Measurements from ENCODE around the gene RAB22A. TPM values are rescaled to one million over a fixed set of nuclear protein-coding genes. Genes with fewer than 3 reads are reported as not detected.

The RAB22A gene
- total and polyA plus RNA-seq, 5 experiments from 2014 or later: 11.0 to 23.3 (median 13.7) TPM

GRCh38 chr20:58277578-58278472, 31.7 kb upstream of the RAB22A start:
- ATAC-seq (no peak), DNase-seq (no peak)
- H3K27me3 Mint-ChIP-seq: no peaks in the 10 kb centered on the region
- peaks cover 0 to 22% (median 14%) of the 10 kb centered on the region in 3 donors for H3K36me3 Mint-ChIP-seq
- H3K4me3 Mint-ChIP-seq: no peak overlapping the region
- POLR2A ChIA-PET: no interaction called here
- no peaks in the 10 kb centered on the region for H3K9me3 Mint-ChIP-seq
- peaks cover 4 to 17% (median 5%) of the 10 kb centered on the region in 4 donors for H3K4me1 Mint-ChIP-seq
- H3K27ac Mint-ChIP-seq: peak overlapping the region in 1 of 10 donors; percentile 84

GRCh38 chr20:58286729-58287128, 22.8 kb upstream of the RAB22A start:
- peaks cover 0 to 14% (median 5%) of the 10 kb centered on the region in 3 donors for H3K36me3 Mint-ChIP-seq
- no peaks in the 10 kb centered on the region for H3K27me3 Mint-ChIP-seq
- H3K4me3 Mint-ChIP-seq: no peak overlapping the region
- POLR2A ChIA-PET: interaction anchor here (2.8 kb wide), 1 partner anchor 20 kb away, joined by 8 read pairs; no protein-coding TSS in a partner anchor
- ATAC-seq (peak; percentile 57), DNase-seq (peak in 1 of 10 donors; percentile 7)
- peaks cover 7 to 40% (median 18%) of the 10 kb centered on the region in 4 donors for H3K4me1 Mint-ChIP-seq
- H3K27ac Mint-ChIP-seq: peak overlapping the region in 7 of 10 donors; percentile 36 to 79 (median 65)
- H3K9me3 Mint-ChIP-seq: no peaks in the 10 kb centered on the region

- H3K27me3 Mint-ChIP-seq: no peaks in the 10 kb centered on the region
- ATAC-seq (no peak), DNase-seq (no peak)
- H3K4me3 Mint-ChIP-seq: peak overlapping the region in 1 of 10 donors; percentile 19
- POLR2A ChIA-PET: interaction anchor here (2.8 kb wide), 1 partner anchor 19 kb away, joined by 8 read pairs; no protein-coding TSS in a partner anchor
- H3K27ac Mint-ChIP-seq: peak overlapping the region in 7 of 10 donors; percentile 5 to 82 (median 77)
- no peaks in the 10 kb centered on the region for H3K9me3 Mint-ChIP-seq
- H3K4me1 Mint-ChIP-seq: peaks cover 7 to 33% (median 18%) of the 10 kb centered on the region in 4 donors
- H3K36me3 Mint-ChIP-seq: peaks cover 0 to 14% (median 5%) of the 10 kb centered on the region in 3 donors
Observed at GRCh38 chr20:58287638-58288037, 21.9 kb upstream of the RAB22A start.

DNA sequence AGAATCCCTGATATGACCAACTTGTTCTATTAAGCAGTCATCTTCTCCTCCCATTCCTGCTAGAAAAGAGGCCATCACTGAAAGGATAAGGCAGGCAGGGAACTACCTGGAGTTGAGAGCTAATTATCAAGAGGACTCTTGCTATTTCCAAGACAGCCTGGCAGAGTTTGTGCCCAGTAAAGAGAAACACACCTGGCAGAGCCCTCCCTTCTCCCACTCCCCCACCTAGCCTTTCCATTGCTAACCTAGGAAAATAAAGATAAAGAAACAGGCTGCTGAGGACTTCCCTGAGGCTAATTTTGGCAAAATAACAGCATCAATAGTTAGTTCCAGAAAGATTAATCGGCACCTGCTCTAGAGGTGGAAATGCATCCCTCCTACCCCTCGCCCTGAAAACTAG, 20.4 kb upstream of the RAB22A start:
- Mint-ChIP-seq H3K36me3 (peaks cover 0 to 14% (median 5%) of the 10 kb centered on the region in 3 donors), H3K4me3 (no peak overlapping the region), H3K27me3 (no peaks in the 10 kb centered on the region), H3K27ac (peak overlapping the region in 2 of 10 donors; percentile 6 to 60), H3K9me3 (no peaks in the 10 kb centered on the region), H3K4me1 (peaks cover 7 to 30% (median 17%) of the 10 kb centered on the region in 4 donors)
- no peak for DNase-seq
- POLR2A ChIA-PET: interaction anchor here (2.8 kb wide), 1 partner anchor 17 kb away, joined by 8 read pairs; no protein-coding TSS in a partner anchor
- ATAC-seq: no peak

GRCh38 chr20:58293453-58293852, 16.1 kb upstream of the RAB22A start:
- POLR2A ChIA-PET: no interaction called here
- ATAC-seq (no peak), DNase-seq (no peak)
- Mint-ChIP-seq H3K27me3 (no peaks in the 10 kb centered on the region), H3K9me3 (no peaks in the 10 kb centered on the region), H3K36me3 (peaks cover 0 to 1% (median 0%) of the 10 kb centered on the region in 3 donors), H3K27ac (peak overlapping the region in 2 of 10 donors; percentile 12 to 18), H3K4me1 (peaks cover 8 to 22% (median 14%) of the 10 kb centered on the region in 4 donors), H3K4me3 (no peak overlapping the region)

GRCh38 chr20:58294497-58295455, 14.7 kb upstream of the RAB22A start:
- DNase-seq (no peak), ATAC-seq (no peak)
- H3K27me3 Mint-ChIP-seq: no peaks in the 10 kb centered on the region
- peaks cover 0 to 1% (median 0%) of the 10 kb centered on the region in 3 donors for H3K36me3 Mint-ChIP-seq
- H3K9me3 Mint-ChIP-seq: no peaks in the 10 kb centered on the region
- peaks cover 8 to 20% (median 14%) of the 10 kb centered on the region in 4 donors for H3K4me1 Mint-ChIP-seq
- H3K4me3 Mint-ChIP-seq: no peak overlapping the region
- peak overlapping the region in 4 of 10 donors; percentile 25 to 52 (median 40) for H3K27ac Mint-ChIP-seq
- POLR2A ChIA-PET: no interaction called here

GRCh38 chr20:58296051-58296837, 13.3 kb upstream of the RAB22A start:
- H3K4me1 Mint-ChIP-seq: peaks cover 12 to 25% (median 13%) of the 10 kb centered on the region in 4 donors
- H3K4me3 Mint-ChIP-seq: no peak overlapping the region
- POLR2A ChIA-PET: interaction anchor here (0.6 kb wide), 1 partner anchor 395 kb away, joined by 3 read pairs; no protein-coding TSS in a partner anchor
- peak in 1 of 2 donors; percentile 33 for ATAC-seq
- H3K36me3 Mint-ChIP-seq: peaks cover 0 to 4% (median 1%) of the 10 kb centered on the region in 3 donors
- no peak for DNase-seq
- no peaks in the 10 kb centered on the region for H3K9me3 Mint-ChIP-seq
- H3K27me3 Mint-ChIP-seq: no peaks in the 10 kb centered on the region
- H3K27ac Mint-ChIP-seq: peak overlapping the region in 4 of 10 donors; percentile 8 to 81 (median 48)

- Mint-ChIP-seq H3K27ac (peak overlapping the region in 4 of 10 donors; percentile 16 to 45 (median 24)), H3K4me3 (no peak overlapping the region), H3K4me1 (peaks cover 13 to 31% (median 16%) of the 10 kb centered on the region in 4 donors), H3K27me3 (no peaks in the 10 kb centered on the region), H3K9me3 (no peaks in the 10 kb centered on the region), H3K36me3 (peaks cover 0 to 4% (median 2%) of the 10 kb centered on the region in 3 donors)
- POLR2A ChIA-PET: no interaction called here
- DNase-seq (no peak), ATAC-seq (no peak)
Observed at GRCh38 chr20:58297394-58297793, 12.1 kb upstream of the RAB22A start.

DNA sequence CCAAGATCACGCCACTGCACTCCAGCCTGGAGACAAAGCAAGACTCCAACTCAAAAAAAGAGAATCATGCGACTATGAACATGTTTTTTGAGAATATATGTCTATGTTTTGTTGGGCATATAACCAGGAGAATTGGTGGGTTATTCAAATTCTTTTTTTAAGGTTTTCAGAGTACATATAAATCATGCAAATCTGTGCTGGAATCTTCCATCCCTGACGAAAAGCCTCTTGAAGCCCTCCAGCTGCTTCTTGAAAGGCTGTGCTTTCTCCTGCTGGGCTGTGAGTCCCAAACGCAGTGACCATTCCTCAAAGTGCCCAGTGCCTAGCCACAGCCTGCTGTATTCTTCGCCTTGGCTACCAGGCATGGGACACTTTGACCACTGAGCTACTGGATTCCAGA, 9.2 kb upstream of the RAB22A start:
- H3K36me3 Mint-ChIP-seq: peaks cover 0 to 4% (median 2%) of the 10 kb centered on the region in 3 donors
- no peaks in the 10 kb centered on the region for H3K9me3 Mint-ChIP-seq
- ATAC-seq: no peak
- no peak for DNase-seq
- POLR2A ChIA-PET: no interaction called here
- H3K27ac Mint-ChIP-seq: no peak overlapping the region
- H3K27me3 Mint-ChIP-seq: no peaks in the 10 kb centered on the region
- H3K4me3 Mint-ChIP-seq: no peak overlapping the region
- H3K4me1 Mint-ChIP-seq: peaks cover 20 to 34% (median 27%) of the 10 kb centered on the region in 4 donors

GRCh38 chr20:58303547-58303946, 6.0 kb upstream of the RAB22A start:
- peak overlapping the region in 6 of 10 donors; percentile 0 to 98 (median 26) for H3K27ac Mint-ChIP-seq
- peaks cover 0 to 4% (median 2%) of the 10 kb centered on the region in 3 donors for H3K36me3 Mint-ChIP-seq
- no peak for ATAC-seq
- H3K4me3 Mint-ChIP-seq: no peak overlapping the region
- POLR2A ChIA-PET: no interaction called here
- H3K4me1 Mint-ChIP-seq: peaks cover 21 to 48% (median 43%) of the 10 kb centered on the region in 4 donors
- H3K9me3 Mint-ChIP-seq: no peaks in the 10 kb centered on the region
- H3K27me3 Mint-ChIP-seq: no peaks in the 10 kb centered on the region
- no peak for DNase-seq

DNA sequence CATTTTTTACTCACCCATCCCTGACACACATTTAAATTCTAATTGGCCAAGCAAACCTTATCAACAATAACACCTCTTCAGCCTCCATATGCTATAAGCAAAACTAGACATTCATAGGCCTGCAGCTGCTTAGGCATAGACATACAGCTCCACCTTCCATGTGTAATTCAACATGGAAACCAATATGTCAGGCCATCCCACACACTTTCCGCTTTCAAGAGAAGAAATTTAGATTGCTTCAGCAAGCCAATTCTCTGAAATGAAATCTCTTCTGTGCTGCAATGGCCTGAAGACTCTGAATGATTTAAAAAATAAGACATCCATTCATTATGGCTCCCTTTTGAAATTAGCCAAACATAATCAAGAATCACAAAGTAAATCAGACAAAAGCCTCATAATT, 4.5 kb upstream of the RAB22A start:
- Mint-ChIP-seq H3K27me3 (no peaks in the 10 kb centered on the region), H3K4me3 (peak overlapping the region in 2 of 10 donors; percentile 56 to 62), H3K27ac (peak overlapping the region; percentile 4 to 99 (median 98)), H3K36me3 (peaks cover 0 to 4% (median 2%) of the 10 kb centered on the region in 3 donors), H3K9me3 (no peaks in the 10 kb centered on the region), H3K4me1 (peaks cover 22 to 50% (median 46%) of the 10 kb centered on the region in 4 donors)
- POLR2A ChIA-PET: interaction anchor here (3.2 kb wide), 1 partner anchor 84 kb away, joined by 21 read pairs; the partner anchor contains the start of gene VAPB
- ATAC-seq (no peak), DNase-seq (no peak)

Data from naive thymus-derived CD8-positive, alpha-beta T cell (primary cell).